Activated naive CD8-positive, alpha-beta T cell (primary cell): ENCODE measurements around the gene TMEM184C.

ENCODE experiments used
- H3K27ac Mint-ChIP-seq: one replicate; pipeline ENCODE4 v1.8.0; 2021; ENCODE audit warnings: mixed read lengths
- H3K27me3 Mint-ChIP-seq: one replicate; pipeline ENCODE4 v1.8.0; 2021; ENCODE audit warnings: mixed read lengths
- H3K36me3 Mint-ChIP-seq: one replicate; pipeline ENCODE4 v1.8.0; 2021; ENCODE audit warnings: mixed read lengths
- H3K4me1 Mint-ChIP-seq: one replicate; pipeline ENCODE4 v1.8.0; 2021; ENCODE audit warnings: low read depth, mixed read lengths
- H3K4me3 Mint-ChIP-seq: one replicate; pipeline ENCODE4 v1.8.0; 2021; ENCODE audit warnings: mild to moderate bottlenecking, mixed read lengths
- H3K9me3 Mint-ChIP-seq: one replicate; pipeline ENCODE4 v1.8.0; 2021; ENCODE audit warnings: low read depth, mixed read lengths

TMEM184C gene

GRCh38 chr4:147626903-147627302 is 9.7 kb downstream of the TMEM184C start:
- no peaks in the 10 kb centered on the region for H3K27me3 Mint-ChIP-seq
- H3K4me1 Mint-ChIP-seq: peaks cover 12% of the 10 kb centered on the region
- peaks cover 12% of the 10 kb centered on the region for H3K36me3 Mint-ChIP-seq
- H3K27ac Mint-ChIP-seq: peak overlapping the region; percentile 18
- H3K4me3 Mint-ChIP-seq: no peak overlapping the region
- H3K9me3 Mint-ChIP-seq: no peaks in the 10 kb centered on the region

- H3K9me3 Mint-ChIP-seq: no peaks in the 10 kb centered on the region
- no peak overlapping the region for H3K4me3 Mint-ChIP-seq
- no peak overlapping the region for H3K27ac Mint-ChIP-seq
- peaks cover 14% of the 10 kb centered on the region for H3K36me3 Mint-ChIP-seq
- H3K27me3 Mint-ChIP-seq: no peaks in the 10 kb centered on the region
- peaks cover 5% of the 10 kb centered on the region for H3K4me1 Mint-ChIP-seq
Measured at GRCh38 chr4:147628415-147628814, 11.2 kb downstream of the TMEM184C start.

- Mint-ChIP-seq H3K36me3 (peaks cover 20% of the 10 kb centered on the region), H3K4me1 (no peaks in the 10 kb centered on the region), H3K27me3 (no peaks in the 10 kb centered on the region), H3K27ac (no peak overlapping the region), H3K4me3 (no peak overlapping the region), H3K9me3 (no peaks in the 10 kb centered on the region)
Measured at GRCh38 chr4:147629783-147630730, 12.9 kb downstream of the TMEM184C start.

- no peak overlapping the region for H3K27ac Mint-ChIP-seq
- no peaks in the 10 kb centered on the region for H3K9me3 Mint-ChIP-seq
- H3K4me1 Mint-ChIP-seq: no peaks in the 10 kb centered on the region
- H3K4me3 Mint-ChIP-seq: no peak overlapping the region
- H3K27me3 Mint-ChIP-seq: no peaks in the 10 kb centered on the region
- H3K36me3 Mint-ChIP-seq: peaks cover 28% of the 10 kb centered on the region
Measured at GRCh38 chr4:147633113-147633512, 15.9 kb downstream of the TMEM184C start.

- Mint-ChIP-seq H3K27me3 (no peaks in the 10 kb centered on the region), H3K9me3 (no peaks in the 10 kb centered on the region), H3K4me3 (no peak overlapping the region), H3K36me3 (peaks cover 31% of the 10 kb centered on the region), H3K4me1 (no peaks in the 10 kb centered on the region), H3K27ac (no peak overlapping the region)
Measured at GRCh38 chr4:147633643-147634042, 16.4 kb downstream of the TMEM184C start.

GRCh38 chr4:147635348-147635747 is 18.2 kb downstream of the TMEM184C start:
- Mint-ChIP-seq H3K4me3 (no peak overlapping the region), H3K27me3 (no peaks in the 10 kb centered on the region), H3K9me3 (no peaks in the 10 kb centered on the region), H3K27ac (no peak overlapping the region), H3K36me3 (peaks cover 38% of the 10 kb centered on the region), H3K4me1 (peaks cover 13% of the 10 kb centered on the region)

- Mint-ChIP-seq H3K4me1 (peaks cover 20% of the 10 kb centered on the region), H3K9me3 (no peaks in the 10 kb centered on the region), H3K27ac (no peak overlapping the region), H3K4me3 (no peak overlapping the region), H3K36me3 (peaks cover 52% of the 10 kb centered on the region), H3K27me3 (no peaks in the 10 kb centered on the region)
Measured at GRCh38 chr4:147638365-147638764, 21.2 kb downstream of the TMEM184C start.

GRCh38 chr4:147638942-147639341 is 21.7 kb downstream of the TMEM184C start:
- H3K4me1 Mint-ChIP-seq: peaks cover 20% of the 10 kb centered on the region
- no peaks in the 10 kb centered on the region for H3K27me3 Mint-ChIP-seq
- peak overlapping the region; percentile 46 for H3K27ac Mint-ChIP-seq
- H3K36me3 Mint-ChIP-seq: peaks cover 51% of the 10 kb centered on the region
- H3K4me3 Mint-ChIP-seq: peak overlapping the region; percentile 36
- no peaks in the 10 kb centered on the region for H3K9me3 Mint-ChIP-seq

GRCh38 chr4:147639388-147639787 is 22.2 kb downstream of the TMEM184C start:
- Mint-ChIP-seq H3K4me3 (peak overlapping the region; percentile 38), H3K9me3 (no peaks in the 10 kb centered on the region), H3K27ac (peak overlapping the region; percentile 46)

GRCh38 chr4:147640331-147640730 is 23.1 kb downstream of the TMEM184C start:
- Mint-ChIP-seq H3K27ac (no peak overlapping the region), H3K4me1 (peaks cover 26% of the 10 kb centered on the region), H3K27me3 (no peaks in the 10 kb centered on the region), H3K4me3 (no peak overlapping the region), H3K36me3 (peaks cover 49% of the 10 kb centered on the region), H3K9me3 (no peaks in the 10 kb centered on the region)

More at GRCh38 chr4:147639388-147639787, 22.2 kb downstream of the TMEM184C start:
- Mint-ChIP-seq H3K4me1 (peaks cover 20% of the 10 kb centered on the region), H3K27me3 (no peaks in the 10 kb centered on the region), H3K36me3 (peaks cover 49% of the 10 kb centered on the region)

GRCh38 chr4:147643616-147644015 is 26.4 kb downstream of the TMEM184C start:
- Mint-ChIP-seq H3K9me3 (no peaks in the 10 kb centered on the region), H3K4me1 (peaks cover 50% of the 10 kb centered on the region), H3K27ac (no peak overlapping the region), H3K27me3 (no peaks in the 10 kb centered on the region), H3K36me3 (peaks cover 40% of the 10 kb centered on the region), H3K4me3 (no peak overlapping the region)

- Mint-ChIP-seq H3K36me3 (peaks cover 41% of the 10 kb centered on the region), H3K27me3 (no peaks in the 10 kb centered on the region), H3K4me1 (peaks cover 50% of the 10 kb centered on the region), H3K27ac (no peak overlapping the region), H3K4me3 (no peak overlapping the region), H3K9me3 (no peaks in the 10 kb centered on the region)
Measured at GRCh38 chr4:147644471-147644870, 27.3 kb downstream of the TMEM184C start.

GRCh38 chr4:147645099-147645498 is 27.9 kb downstream of the TMEM184C start:
- H3K27me3 Mint-ChIP-seq: no peaks in the 10 kb centered on the region
- no peak overlapping the region for H3K27ac Mint-ChIP-seq
- H3K36me3 Mint-ChIP-seq: peaks cover 38% of the 10 kb centered on the region
- no peaks in the 10 kb centered on the region for H3K9me3 Mint-ChIP-seq
- H3K4me3 Mint-ChIP-seq: no peak overlapping the region
- peaks cover 51% of the 10 kb centered on the region for H3K4me1 Mint-ChIP-seq

GRCh38 chr4:147648656-147649055 is 31.5 kb downstream of the TMEM184C start:
- Mint-ChIP-seq H3K4me3 (no peak overlapping the region), H3K9me3 (no peaks in the 10 kb centered on the region), H3K27ac (no peak overlapping the region), H3K36me3 (peaks cover 26% of the 10 kb centered on the region), H3K27me3 (no peaks in the 10 kb centered on the region), H3K4me1 (peaks cover 60% of the 10 kb centered on the region)

GRCh38 chr4:147651563-147651962 is 34.4 kb downstream of the TMEM184C start:
- Mint-ChIP-seq H3K9me3 (no peaks in the 10 kb centered on the region), H3K4me1 (peaks cover 50% of the 10 kb centered on the region), H3K27me3 (no peaks in the 10 kb centered on the region), H3K27ac (no peak overlapping the region), H3K4me3 (no peak overlapping the region), H3K36me3 (peaks cover 31% of the 10 kb centered on the region)

- Mint-ChIP-seq H3K27me3 (no peaks in the 10 kb centered on the region), H3K27ac (no peak overlapping the region), H3K4me3 (no peak overlapping the region), H3K36me3 (peaks cover 21% of the 10 kb centered on the region), H3K4me1 (peaks cover 20% of the 10 kb centered on the region), H3K9me3 (no peaks in the 10 kb centered on the region)
Measured at GRCh38 chr4:147655639-147656038, 38.4 kb downstream of the TMEM184C start.
